SW480 (cell line): ENCODE measurements around the gene CCT5.
"Not testable (repeated sequence)": the region's sequence is repeated elsewhere in the genome, so short reads cannot be mapped to it uniquely, and the experiment has no call there.

Experiments
- DNase-seq: peaks from one replicate; pipeline ENCODE4 v3.0.0-alpha.2; 2016; ENCODE audit warnings: low spot score

Gene CCT5

GRCh38 chr5:10246761-10247160, 3.3 kb upstream of the CCT5 start:
- DNase-seq: no peak

DNA sequence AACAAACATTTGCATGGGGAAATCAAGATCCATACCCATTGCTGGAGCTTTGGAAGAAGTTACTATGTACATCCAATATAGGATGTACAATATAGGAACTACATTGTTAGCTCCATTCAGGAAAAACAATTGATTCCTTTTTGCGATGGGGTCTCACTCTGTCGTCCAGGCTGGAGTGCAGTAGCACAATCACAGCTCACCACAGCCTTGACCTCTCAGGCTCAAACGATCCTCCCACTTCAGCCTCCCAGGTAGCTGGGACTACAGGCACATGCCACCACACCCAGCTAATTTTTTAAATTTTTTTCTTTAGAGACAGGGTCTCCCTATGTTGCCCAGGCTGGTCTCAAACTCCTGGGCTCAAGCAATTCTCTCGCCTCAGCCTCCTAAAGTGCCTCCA, 2.9 kb upstream of the CCT5 start:
- not testable (repeated sequence) for DNase-seq

- DNase-seq: no peak
Observed at GRCh38 chr5:10248378-10249260, 1.5 kb upstream of the CCT5 start.

- peak; percentile 46 for DNase-seq
Observed at GRCh38 chr5:10250806-10251276, 761 bp downstream of the CCT5 start.

DNA sequence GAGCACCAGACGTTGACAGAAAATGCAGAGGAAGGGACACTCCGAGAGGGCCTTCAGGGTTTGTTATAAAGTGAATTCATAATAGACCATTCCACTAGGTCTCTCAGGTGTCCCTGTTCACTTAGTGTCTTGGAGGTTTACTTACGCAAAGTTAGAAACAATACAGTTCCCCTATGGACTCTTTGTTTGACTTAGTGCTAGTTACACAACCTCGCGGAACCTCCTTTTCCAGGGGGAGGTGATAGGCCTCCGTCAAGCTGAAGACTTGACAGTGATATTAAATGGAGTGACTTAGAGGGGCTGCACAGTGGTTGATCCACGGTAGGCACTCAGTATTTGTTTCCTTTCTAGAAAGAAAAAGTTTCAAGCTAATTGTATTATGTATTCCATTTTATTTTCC, 1.3 kb downstream of the CCT5 start:
- no peak for DNase-seq

GRCh38 chr5:10253390-10253789, 3.3 kb downstream of the CCT5 start:
- DNase-seq: no peak

GRCh38 chr5:10254686-10255085, 4.6 kb downstream of the CCT5 start:
- DNase-seq: no peak

DNA sequence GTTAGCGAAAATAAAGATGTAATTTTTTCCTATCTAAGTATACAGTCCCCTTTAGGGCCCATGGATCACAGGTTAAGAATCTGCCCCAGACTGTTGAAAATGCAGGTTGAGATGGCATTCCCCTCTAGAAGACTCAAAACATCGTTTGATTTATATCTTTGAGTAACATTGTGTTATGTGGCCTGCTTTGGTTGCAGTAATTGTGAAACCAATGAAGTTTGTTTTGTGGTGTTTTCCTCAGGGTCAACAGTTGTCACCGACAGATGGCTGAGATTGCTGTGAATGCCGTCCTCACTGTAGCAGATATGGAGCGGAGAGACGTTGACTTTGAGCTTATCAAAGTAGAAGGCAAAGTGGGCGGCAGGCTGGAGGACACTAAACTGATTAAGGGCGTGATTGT, 7.8 kb downstream of the CCT5 start:
- no peak for DNase-seq

GRCh38 chr5:10259899-10260298, 9.8 kb downstream of the CCT5 start:
- no peak for DNase-seq

DNA sequence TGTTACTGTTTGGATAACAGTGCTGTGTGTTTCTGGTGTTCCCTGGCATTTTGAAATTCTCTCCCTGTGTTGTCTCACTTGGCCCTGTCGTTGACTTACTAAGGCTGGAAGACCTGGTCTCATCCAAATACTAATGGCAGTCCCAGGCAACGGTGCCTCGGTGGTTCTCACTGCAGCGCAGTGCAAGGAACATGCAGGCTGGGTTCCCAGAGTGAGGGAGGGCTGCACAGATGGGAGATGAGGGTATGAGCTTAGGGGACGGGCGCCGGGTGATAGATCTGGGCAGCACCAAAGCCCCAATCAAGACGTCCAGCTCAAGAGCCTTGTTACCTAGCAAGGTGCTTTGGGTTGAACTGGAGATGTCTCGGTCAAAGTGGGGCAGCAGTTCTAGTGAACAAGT, 11.0 kb downstream of the CCT5 start:
- no peak for DNase-seq

GRCh38 chr5:10262121-10262774, 12.2 kb downstream of the CCT5 start:
- no peak for DNase-seq

- no peak for DNase-seq
Observed at GRCh38 chr5:10262995-10263394, 12.9 kb downstream of the CCT5 start.

DNA sequence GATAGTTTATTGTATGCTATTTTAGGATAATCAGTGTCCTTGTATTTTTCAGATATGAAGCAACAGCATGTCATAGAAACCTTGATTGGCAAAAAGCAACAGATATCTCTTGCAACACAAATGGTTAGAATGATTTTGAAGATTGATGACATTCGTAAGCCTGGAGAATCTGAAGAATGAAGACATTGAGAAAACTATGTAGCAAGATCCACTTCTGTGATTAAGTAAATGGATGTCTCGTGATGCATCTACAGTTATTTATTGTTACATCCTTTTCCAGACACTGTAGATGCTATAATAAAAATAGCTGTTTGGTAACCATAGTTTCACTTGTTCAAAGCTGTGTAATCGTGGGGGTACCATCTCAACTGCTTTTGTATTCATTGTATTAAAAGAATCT, 14.5 kb downstream of the CCT5 start:
- DNase-seq: no peak

DNA sequence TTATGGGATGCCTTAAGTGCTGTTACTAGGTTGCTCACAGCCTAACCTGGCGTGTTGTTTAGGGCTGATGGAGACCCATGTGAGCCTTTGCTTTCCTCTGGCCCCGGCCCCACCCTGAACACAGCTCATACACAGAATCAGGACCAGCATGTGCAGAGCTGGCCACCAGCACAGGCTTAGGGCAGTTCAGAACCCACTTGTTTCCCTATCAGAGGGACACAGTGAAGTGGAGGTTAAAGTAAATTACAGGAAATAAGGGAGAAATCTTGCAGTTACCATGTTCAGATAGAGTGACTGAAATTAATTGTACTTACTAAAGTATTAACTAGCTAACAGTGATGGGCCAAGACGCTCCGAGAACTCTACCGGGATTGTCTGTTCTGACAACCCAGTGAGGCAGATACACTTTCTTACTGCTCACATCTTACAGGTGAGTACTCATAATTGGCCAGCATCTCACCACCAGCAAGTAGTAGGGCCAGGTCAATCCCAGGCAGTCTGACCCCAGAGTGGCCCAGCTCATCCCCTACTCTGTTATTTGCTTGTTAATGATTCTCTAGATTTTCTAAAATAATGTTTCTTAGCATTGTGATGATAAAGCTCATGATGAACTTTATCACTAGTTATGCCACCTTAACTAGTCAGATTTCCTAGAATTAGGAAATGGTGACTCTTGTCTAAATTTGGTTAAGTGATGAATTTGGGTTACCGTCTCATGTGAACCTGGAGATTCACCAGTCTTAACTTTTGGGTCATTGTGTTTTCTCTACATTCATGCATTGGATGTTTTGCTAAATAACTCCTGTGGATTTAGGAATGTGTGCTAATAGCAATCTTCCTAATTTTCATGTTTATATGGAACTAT, 15.4 kb downstream of the CCT5 start:
- no peak for DNase-seq

GRCh38 chr5:10266137-10266536, 16.1 kb downstream of the CCT5 start:
- DNase-seq: no peak

DNA sequence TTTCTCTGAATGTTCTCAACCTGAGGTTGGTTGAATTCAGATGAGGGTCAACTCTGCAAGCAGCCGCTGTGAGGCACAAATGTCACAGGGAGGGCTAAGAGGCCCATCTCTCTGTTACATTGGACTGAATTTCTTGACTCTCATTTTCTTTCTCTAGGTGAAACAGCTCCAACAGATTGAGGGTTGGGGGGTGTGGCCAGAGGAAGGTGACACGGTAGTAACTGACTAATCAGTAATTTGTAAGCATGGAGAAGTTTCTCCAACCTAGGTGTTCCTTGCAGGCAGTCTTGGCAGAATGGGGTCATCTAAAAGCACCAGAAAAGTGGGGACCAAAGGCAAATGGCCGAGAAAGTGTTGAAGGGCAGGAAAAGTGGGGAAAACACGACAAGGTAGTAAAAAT, 16.8 kb downstream of the CCT5 start:
- DNase-seq: peak; percentile 27

DNA sequence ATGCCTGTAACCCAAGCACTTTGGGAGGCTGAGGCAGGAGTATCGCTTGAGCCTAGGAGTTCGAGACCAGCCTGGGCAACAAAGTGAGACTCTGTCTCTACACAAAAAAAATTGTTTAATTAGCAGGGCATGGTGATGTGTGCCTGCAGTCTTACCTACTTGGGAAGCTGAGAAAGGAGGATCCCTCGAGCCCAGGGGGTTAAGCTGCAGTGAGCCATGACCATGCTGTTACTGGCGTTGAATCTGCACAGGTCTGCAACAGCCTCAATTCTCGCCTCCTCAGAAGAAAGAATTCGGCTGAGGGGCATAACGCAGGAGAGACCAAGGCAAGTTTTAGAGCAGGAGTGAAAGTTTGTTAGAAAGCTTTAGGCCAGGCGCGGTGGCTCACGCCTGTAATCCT, 18.0 kb downstream of the CCT5 start:
- DNase-seq: no peak

GRCh38 chr5:10272053-10272874, 22.2 kb downstream of the CCT5 start:
- no peak for DNase-seq

DNA sequence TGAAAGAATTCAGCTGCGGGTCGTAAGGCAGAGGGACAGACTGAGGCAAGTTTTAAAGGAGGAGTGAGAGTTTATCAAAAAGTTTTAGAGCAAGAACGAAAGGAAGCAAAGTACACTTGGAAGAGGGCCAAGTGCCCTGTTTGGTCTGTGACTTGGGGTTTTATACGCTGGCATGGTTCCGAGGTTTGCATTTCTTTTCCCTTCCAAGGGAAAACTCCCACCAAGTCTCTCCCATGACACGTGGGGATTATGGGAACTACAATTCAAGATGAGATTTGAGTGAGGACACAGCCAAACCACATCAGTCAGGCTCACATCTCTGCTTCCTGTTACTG, 22.8 kb downstream of the CCT5 start:
- DNase-seq: not testable (repeated sequence)

GRCh38 chr5:10275460-10275859, 25.4 kb downstream of the CCT5 start:
- no peak for DNase-seq

- no peak for DNase-seq
Observed at GRCh38 chr5:10275991-10276390, 25.9 kb downstream of the CCT5 start.

GRCh38 chr5:10276691-10277090, 26.6 kb downstream of the CCT5 start:
- no peak for DNase-seq
